ENCODE data around the gene RIMKLB.

DNA sequence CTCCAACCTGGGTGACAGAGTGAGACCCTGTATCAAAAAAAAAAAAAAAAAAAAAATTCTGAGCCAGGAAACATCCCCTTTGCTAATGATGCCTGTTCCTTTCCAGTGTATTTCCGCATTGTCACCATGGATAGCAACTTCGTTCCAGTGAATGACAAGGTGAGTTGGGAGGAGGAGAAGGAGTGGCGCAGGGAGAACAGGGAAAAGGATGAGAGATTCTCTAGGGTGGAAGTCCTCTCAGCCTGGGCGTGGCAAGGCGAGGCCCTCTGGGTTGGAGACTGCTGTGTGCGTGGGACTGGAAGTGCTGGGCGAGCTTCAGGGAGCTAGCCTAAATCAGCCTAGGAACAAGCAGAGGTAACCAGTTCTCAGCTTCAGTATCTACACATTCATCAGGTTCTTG is 131.8 kb downstream of the RIMKLB start:
- TF ChIP-seq, protein P1, sequence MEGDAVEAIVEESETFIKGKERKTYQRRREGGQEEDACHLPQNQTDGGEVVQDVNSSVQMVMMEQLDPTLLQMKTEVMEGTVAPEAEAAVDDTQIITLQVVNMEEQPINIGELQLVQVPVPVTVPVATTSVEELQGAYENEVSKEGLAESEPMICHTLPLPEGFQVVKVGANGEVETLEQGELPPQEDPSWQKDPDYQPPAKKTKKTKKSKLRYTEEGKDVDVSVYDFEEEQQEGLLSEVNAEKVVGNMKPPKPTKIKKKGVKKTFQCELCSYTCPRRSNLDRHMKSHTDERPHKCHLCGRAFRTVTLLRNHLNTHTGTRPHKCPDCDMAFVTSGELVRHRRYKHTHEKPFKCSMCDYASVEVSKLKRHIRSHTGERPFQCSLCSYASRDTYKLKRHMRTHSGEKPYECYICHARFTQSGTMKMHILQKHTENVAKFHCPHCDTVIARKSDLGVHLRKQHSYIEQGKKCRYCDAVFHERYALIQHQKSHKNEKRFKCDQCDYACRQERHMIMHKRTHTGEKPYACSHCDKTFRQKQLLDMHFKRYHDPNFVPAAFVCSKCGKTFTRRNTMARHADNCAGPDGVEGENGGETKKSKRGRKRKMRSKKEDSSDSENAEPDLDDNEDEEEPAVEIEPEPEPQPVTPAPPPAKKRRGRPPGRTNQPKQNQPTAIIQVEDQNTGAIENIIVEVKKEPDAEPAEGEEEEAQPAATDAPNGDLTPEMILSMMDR (IDR thresholded peaks at IDR 0.05; ENCODE audit: low read length): no peak
- TF ChIP-seq EZH2 (IDR thresholded peaks at IDR 0.05; ENCODE audit: borderline replicate concordance, low read length): no peak
